H1 (cell line): Measurements from ENCODE around the gene MAS1L. TPM values are rescaled to one million over a fixed set of nuclear protein-coding genes. Genes with fewer than 3 reads are reported as not detected.
A peak's percentile ranks its signal among the peaks of the same experiment; 100 is the strongest.

Source experiments
- CTCF ChIA-PET: fragments of 300-600 bp; sonication (Branson Sonifier 250); formaldehyde crosslinking; loops from one replicate; lab custom pipeline; 2021; ENCODE audit not compliant: partially characterized antibody; lab: Charles Lee
- POLR2A ChIA-PET: fragments of 300-600 bp; sonication (Branson Sonifier 250); formaldehyde crosslinking; loops from one replicate; lab custom pipeline; 2021; ENCODE audit warnings: inconsistent platforms; ENCODE audit not compliant: partially characterized antibody; lab: Charles Lee
- DNase-seq, 2 experiments: peaks; one replicate each; pipeline versions ENCODE4 v3.0.0 to v3.0.0-alpha.2; 2010 to 2022; ENCODE audit warnings: low spot score in 2 of 2, low read depth in 1 of 2, mixed read lengths in 1 of 2
- FAIRE-seq: peaks from 2 replicates; lab custom pipeline; 2011; peaks lifted over from hg19 to GRCh38; lab: Jason Lieb, UNC
- H2AFZ ChIP-seq: 2 replicates; pipeline ENCODE4 v1.8.1; 2012; ENCODE audit warnings: low read length, inconsistent platforms
- H2AK5ac ChIP-seq: 2 replicates; pipeline ENCODE4 v1.6.1; 2013; ENCODE audit warnings: low read depth, low read length
- H2BK120ac ChIP-seq: replicated peaks from 2 replicates; pipeline ENCODE3; 2013; ENCODE audit warnings: low read depth, low read length, inconsistent platforms
- H2BK12ac ChIP-seq: 2 replicates; pipeline ENCODE4 v1.6.1; 2013; ENCODE audit warnings: low read depth, low read length
- H2BK15ac ChIP-seq: 2 replicates; pipeline ENCODE4 v1.6.1; 2013; ENCODE audit warnings: low read length
- H2BK20ac ChIP-seq: 2 replicates; pipeline ENCODE4 v1.6.1; 2013; ENCODE audit warnings: low read length
- H2BK5ac ChIP-seq: 2 replicates; pipeline ENCODE4 v1.6.1; 2013; ENCODE audit warnings: low read depth, low read length
- H3K14ac ChIP-seq: 2 replicates; pipeline ENCODE4 v1.6.1; 2013; ENCODE audit warnings: inconsistent platforms; ENCODE audit not compliant: insufficient read length
- H3K18ac ChIP-seq: 2 replicates; pipeline ENCODE4 v1.6.1; 2013; ENCODE audit warnings: low read length; ENCODE audit errors: extremely low read depth
- H3K23ac ChIP-seq: 2 replicates; pipeline ENCODE4 v1.6.1; 2013; ENCODE audit warnings: inconsistent platforms; ENCODE audit not compliant: insufficient read length
- H3K23me2 ChIP-seq: 2 replicates; pipeline ENCODE4 v1.6.1; 2013; ENCODE audit warnings: low read depth, low read length
- H3K27ac ChIP-seq: 2 replicates; pipeline ENCODE4 v1.6.1; 2011; ENCODE audit warnings: low read depth, low read length, inconsistent platforms
- H3K27me3 ChIP-seq, 4 experiments: replicated peaks in 1 of 4; 1 replicate in 1 of 4; 2 replicates in 3 of 4; pipeline versions ENCODE4 v1.6.1 to v1.8.1; 2011 to 2013; ENCODE audit warnings: low read length in 3 of 4, mild to moderate bottlenecking in 3 of 4, inconsistent platforms in 2 of 4, mixed read lengths in 2 of 4, moderate library complexity in 1 of 4; ENCODE audit not compliant: control insufficient read depth in 3 of 4, insufficient read depth in 3 of 4; ENCODE audit errors: extremely low read depth in 1 of 4
- H3K36me3 ChIP-seq, 4 experiments: 2 replicates each; pipeline versions ENCODE4 v1.6.1 to v1.8.1; 2011 to 2013; ENCODE audit warnings: mild to moderate bottlenecking in 4 of 4, low read length in 3 of 4, moderate library complexity in 2 of 4, control low read depth in 1 of 4, inconsistent platforms in 1 of 4; ENCODE audit not compliant: insufficient read depth in 4 of 4, control insufficient read depth in 2 of 4
- H3K4ac ChIP-seq: replicated peaks from 2 replicates; pipeline ENCODE3; 2013; ENCODE audit warnings: low read length, low read depth, mixed read lengths, inconsistent platforms; ENCODE audit not compliant: insufficient read length
- H3K4me1 ChIP-seq, 4 experiments: replicated peaks in 1 of 4; 1 replicate in 1 of 4; 2 replicates in 3 of 4; pipeline versions ENCODE4 v1.6.1 to v1.8.1; 2011 to 2013; ENCODE audit warnings: low read length in 3 of 4, inconsistent platforms in 2 of 4, mixed read lengths in 1 of 4; ENCODE audit not compliant: insufficient read depth in 4 of 4, control insufficient read depth in 3 of 4
- H3K4me2 ChIP-seq, 2 experiments: 2 replicates each; pipeline versions ENCODE4 v1.6.1 to v1.8.1; 2011 to 2013; ENCODE audit warnings: low read depth in 2 of 2, low read length in 2 of 2, control low read depth in 1 of 2, inconsistent platforms in 1 of 2, mild to moderate bottlenecking in 1 of 2; ENCODE audit not compliant: insufficient read depth in 1 of 2
- H3K4me3 ChIP-seq, 4 experiments: fragments of 200-600, 300-600 bp in 1 of 4; sonication (generic), shearing (Covaris generic), sonication (Bioruptor Twin) in 1 of 4; 2 replicates each; pipeline versions ENCODE4 v1.5.1 to v1.8.1; 2011 to 2016; ENCODE audit warnings: low read length in 4 of 4, low read depth in 3 of 4, control low read depth in 2 of 4, inconsistent platforms in 2 of 4, mild to moderate bottlenecking in 2 of 4, mixed read lengths in 1 of 4, moderate library complexity in 1 of 4; ENCODE audit not compliant: insufficient read depth in 2 of 4; ENCODE audit errors: extremely low read depth in 1 of 4
- H3K56ac ChIP-seq: replicated peaks from 2 replicates; pipeline ENCODE3; 2013; ENCODE audit warnings: low read depth, mild to moderate bottlenecking, mixed read lengths, low read length, inconsistent platforms; ENCODE audit not compliant: insufficient read length
- H3K79me1 ChIP-seq: 2 replicates; pipeline ENCODE4 v1.6.1; 2013; ENCODE audit warnings: low read depth, low read length, control low read depth
- H3K79me2 ChIP-seq, 2 experiments: 2 replicates each; pipeline versions ENCODE4 v1.6.1 to v1.8.1; 2012 to 2013; ENCODE audit warnings: low read length in 2 of 2, mild to moderate bottlenecking in 2 of 2, inconsistent platforms in 1 of 2; ENCODE audit not compliant: insufficient read depth in 2 of 2, control insufficient read depth in 1 of 2
- H3K9ac ChIP-seq, 4 experiments: replicated peaks in 1 of 4; 1 replicate in 1 of 4; 2 replicates in 3 of 4; pipeline versions ENCODE4 v1.6.1 to v1.8.1; 2011 to 2013; ENCODE audit warnings: low read depth in 3 of 4, low read length in 3 of 4, control low read depth in 2 of 4, mild to moderate bottlenecking in 2 of 4, moderate library complexity in 2 of 4, inconsistent platforms in 1 of 4; ENCODE audit errors: extremely low read depth in 1 of 4
- H3K9me3 ChIP-seq, 2 experiments: 2 replicates each; pipeline versions ENCODE4 v1.6.1 to v1.8.1; 2012 to 2013; ENCODE audit warnings: mild to moderate bottlenecking in 2 of 2, moderate library complexity in 2 of 2, control low read depth in 1 of 2, inconsistent platforms in 1 of 2, low read depth in 1 of 2, low read length in 1 of 2, mixed read lengths in 1 of 2; ENCODE audit not compliant: insufficient read depth in 2 of 2
- H4K20me1 ChIP-seq, 2 experiments: replicated peaks in 1 of 2; 2 replicates each; pipeline versions ENCODE3 to v1.8.1; 2011 to 2013; ENCODE audit warnings: inconsistent platforms in 2 of 2, low read length in 2 of 2, mild to moderate bottlenecking in 1 of 2; ENCODE audit not compliant: insufficient read depth in 2 of 2, control insufficient read depth in 1 of 2
- H4K5ac ChIP-seq: 2 replicates; pipeline ENCODE4 v1.6.1; 2013; ENCODE audit warnings: low read length, low read depth, mixed read lengths, inconsistent platforms; ENCODE audit not compliant: insufficient read length
- H4K8ac ChIP-seq: 2 replicates; pipeline ENCODE4 v1.8.0; 2013; ENCODE audit warnings: mild to moderate bottlenecking, moderate library complexity, low read length, inconsistent platforms; ENCODE audit not compliant: insufficient read depth; ENCODE audit errors: extremely low read depth
- H4K91ac ChIP-seq: replicated peaks from 2 replicates; pipeline ENCODE3; 2013; ENCODE audit warnings: low read length, mixed read lengths, inconsistent platforms; ENCODE audit not compliant: insufficient read length
- CHD1 ChIP-seq: IDR thresholded peaks from 2 replicates; pipeline ENCODE4 v1.6.1; 2012; ENCODE audit warnings: low read depth, low read length, improper control_type of control experiment
- EZH2 ChIP-seq: fragments of 200-600 bp; sonication (generic); IDR thresholded peaks from 2 replicates; pipeline ENCODE4 v1.7.1; 2012; ENCODE audit warnings: low read depth, mild to moderate bottlenecking, moderate library complexity, low read length, inconsistent platforms; ENCODE audit not compliant: severe bottlenecking
- FOSL1 ChIP-seq: IDR thresholded peaks from 2 replicates; pipeline ENCODE4 v1.6.1; 2011; ENCODE audit warnings: mild to moderate bottlenecking, low read depth, low read length, moderate library complexity; ENCODE audit not compliant: insufficient read depth
- HDAC2 ChIP-seq, 2 experiments: fragments of 300-600 bp in 1 of 2; sonication (generic) in 1 of 2; IDR thresholded peaks; 2 replicates each; pipeline ENCODE4 v1.6.1; 2011 to 2012; ENCODE audit warnings: low read depth in 2 of 2, low read length in 2 of 2, mild to moderate bottlenecking in 2 of 2, moderate library complexity in 2 of 2, borderline replicate concordance in 1 of 2, inconsistent platforms in 1 of 2
- KDM4A ChIP-seq: IDR thresholded peaks from one replicate; pipeline ENCODE4 v1.7.1; 2012; ENCODE audit warnings: low read depth, mild to moderate bottlenecking, moderate library complexity, low read length, inconsistent platforms; ENCODE audit not compliant: severe bottlenecking
- NANOG ChIP-seq: IDR thresholded peaks from 2 replicates; pipeline ENCODE4 v1.6.1; 2011; ENCODE audit warnings: low read length, low read depth, mild to moderate bottlenecking, inconsistent platforms; ENCODE audit not compliant: insufficient read depth, poor library complexity, severe bottlenecking
- POLR2A ChIP-seq, 2 experiments: IDR thresholded peaks; 1 replicate in 1 of 2; 2 replicates in 1 of 2; pipeline ENCODE4 v1.6.1; 2011; ENCODE audit warnings: low read depth in 2 of 2, low read length in 2 of 2, mild to moderate bottlenecking in 2 of 2; ENCODE audit errors: control extremely low read depth in 1 of 2
- SP4 ChIP-seq: IDR thresholded peaks from 2 replicates; pipeline ENCODE4 v1.6.1; 2012; ENCODE audit warnings: low read length, inconsistent platforms
- TAF7 ChIP-seq: optimal IDR thresholded peaks from 2 replicates; pipeline ENCODE3; 2011; ENCODE audit warnings: low read depth, mild to moderate bottlenecking, inconsistent platforms, low read length, moderate library complexity, borderline replicate concordance
- ZNF274 ChIP-seq: IDR thresholded peaks from 2 replicates; pipeline ENCODE4 v1.7.0; 2012; ENCODE audit warnings: low read length, borderline replicate concordance; ENCODE audit errors: extremely low read depth
- WGBS, 2 experiments: shearing (Covaris generic) in 1 of 2; methylation state at CpG; one replicate each; pipeline versions ENCODE4 v1.1.6 to v1.1.7; 2013 to 2015; ENCODE audit warnings: low lambda C conversion rate in 2 of 2, mixed read lengths in 2 of 2, inconsistent platforms in 1 of 2, low coverage in 1 of 2, missing lambda C conversion rate in 1 of 2; ENCODE audit not compliant: insufficient replicate concordance in 2 of 2, insufficient coverage in 1 of 2, insufficient read length in 1 of 2; ENCODE audit errors: extremely low coverage in 1 of 2, missing lambda C conversion rate in 1 of 2; 5-methylcytosine and 5-hydroxymethylcytosine counted together
- polyA plus RNA-seq, 7 experiments: library from polyadenylated mRNA; depleted of rRNA in 3 of 7; stranded (reverse) in 5 of 7; unstranded in 2 of 7; fragments of >200 nt in 5 of 7; fragments of 200-250 nt in 2 of 7; gene quantifications; 1 replicate in 5 of 7; 2 replicates in 1 of 7; 4 replicates in 1 of 7; pipeline versions ENCODE4 v1.2.1 to v1.2.3, GENCODE V29; 2011 to 2013; ENCODE audit warnings: missing spikeins in 2 of 7, mixed read lengths in 2 of 7
- total RNA-seq: library from RNA; stranded (reverse); fragmentation: NEBNext Ultra II Directional; extraction: Animal tissue kit (Norgen Biotek cat#: 25700); gene quantifications from 2 replicates; pipeline ENCODE4 v1.2.1, GENCODE V29; 2021

MAS1L gene
- total and polyA plus RNA-seq, 2 of the 8 experiments (the other 6 are each of a cell fraction or from before 2014, with no cell fraction given), result not detected

GRCh38 chr6:29521006-29521680 lies 33.4 kb upstream of the MAS1L start:
- H3K18ac ChIP-seq, result no peak overlapping the region
- ChIA-PET CTCF (no interaction called here), POLR2A (no interaction called here)
- no peak overlapping the region for H2AFZ ChIP-seq
- no peaks in the 10 kb centered on the region for H3K79me1 ChIP-seq
- H2BK120ac ChIP-seq, result no peak overlapping the region
- H2BK5ac ChIP-seq, result no peak overlapping the region
- H2BK20ac ChIP-seq, result no peak overlapping the region
- H3K36me3 ChIP-seq, result no peaks in the 10 kb centered on the region
- H4K91ac ChIP-seq, result no peak overlapping the region
- no peaks in the 10 kb centered on the region for H3K79me2 ChIP-seq
- no peaks in the 10 kb centered on the region for H3K23me2 ChIP-seq
- no peak overlapping the region for H3K4ac ChIP-seq
- no peak overlapping the region for H3K56ac ChIP-seq
- no peak overlapping the region for H4K8ac ChIP-seq
- H3K4me3 ChIP-seq, result no peak overlapping the region
- no peak overlapping the region for H3K4me2 ChIP-seq
- H3K23ac ChIP-seq, result no peak overlapping the region
- FAIRE-seq (no peak), DNase-seq (peak in 1 of 2 experiments; percentile 8)
- H3K9ac ChIP-seq, result no peak overlapping the region
- H3K27ac ChIP-seq, result no peak overlapping the region
- peaks cover 0 to 7% (median 0%) of the 10 kb centered on the region in 4 experiments; a peak in 4 of 7 replicates for H3K4me1 ChIP-seq
- no peak overlapping the region for H2BK12ac ChIP-seq
- no peak overlapping the region for H2AK5ac ChIP-seq
- no peak overlapping the region for H2BK15ac ChIP-seq
- no peak overlapping the region for H3K14ac ChIP-seq
- no peaks in the 10 kb centered on the region for H4K20me1 ChIP-seq
- peaks cover 7 to 15% of the 10 kb centered on the region in 2 experiments for H3K9me3 ChIP-seq
- no peak overlapping the region for H4K5ac ChIP-seq
- WGBS, 2 experiments, result 72% methylated on average over 8 of the region's 8 CpGs; no CpG with 5 or more reads in 1 of the 2 experiments
- no peaks in the 10 kb centered on the region for H3K27me3 ChIP-seq
- no peak for TF ChIP-seq HDAC2 (IDR thresholded peaks at IDR 0.05; ENCODE audit: borderline replicate concordance in 1 of 2, low read depth in 2 of 2, low read length in 2 of 2)
- TF ChIP-seq EZH2, result no peak
- TF ChIP-seq SP4, result no peak
- no peak for TF ChIP-seq FOSL1
- no peak for TF ChIP-seq KDM4A
- no peak for TF ChIP-seq NANOG
- TF ChIP-seq CHD1, result no peak
- no peak for TF ChIP-seq TAF7
- TF ChIP-seq ZNF274, result no peak
- TF ChIP-seq POLR2A (IDR thresholded peaks at IDR 0.05; ENCODE audit: control extremely low read depth in 1 of 2, low read depth in 2 of 2, low read length in 2 of 2), result no peak
